HepG2 (cell line): ENCODE results near the gene SLC4A7. TPM values are rescaled to one million over a fixed set of nuclear protein-coding genes. Genes with fewer than 3 reads are reported as not detected.

Experiments used
- ATAC-seq: fragments of 200-7000 bp; cut with Tn5 transposase; 3 replicates; pipeline ENCODE4 v1.9.1; 2020; ENCODE audit warnings: mild to moderate bottlenecking, moderate library complexity
- BruUV-seq: library from RNA; stranded (reverse); fragments of 400-500 nt; replicated peaks from 2 replicates; lab custom pipeline; 2021; lab: Mats Ljungman, UMichigan
- CTCF ChIA-PET: fragments of 300-600 bp; formaldehyde crosslinking; extraction: SDS; loops from one replicate; lab custom pipeline; 2021; ENCODE audit warnings: low total read pairs, inconsistent platforms, low intra/inter-chr PET ratio; lab: Yijun Ruan, JAX
- POLR2A ChIA-PET: fragments of 350-600 bp; sonication (Branson Sonifier 250); formaldehyde crosslinking; loops from one replicate; lab custom pipeline; 2020; ENCODE audit warnings: antibody characterized with exemption, inconsistent platforms; lab: Yijun Ruan, JAX
- DNase-seq: peaks from one replicate; pipeline ENCODE4 v3.0.0-alpha.2; 2015; ENCODE audit warnings: low spot score
- FAIRE-seq: peaks from 3 replicates; lab custom pipeline; 2011; peaks lifted over from hg19 to GRCh38; lab: Jason Lieb, UNC
- H2AFZ ChIP-seq: one replicate; pipeline ENCODE4 v1.6.1; 2011; ENCODE audit warnings: low read length, inconsistent platforms
- H3K27ac ChIP-seq: fragments of 300-600 bp; 3 replicates; pipeline ENCODE4 v1.8.0; 2011; ENCODE audit warnings: mixed run types, mild to moderate bottlenecking, mixed read lengths, low read length, inconsistent platforms; ENCODE audit not compliant: insufficient read depth; ENCODE audit errors: extremely low read length
- H3K27me3 ChIP-seq, 2 experiments: fragments of 200-600 bp in 1 of 2; 2 replicates in 1 of 2; 3 replicates in 1 of 2; pipeline versions ENCODE4 v1.6.0 to v1.8.0; 2011; ENCODE audit warnings: low read length in 2 of 2, mild to moderate bottlenecking in 2 of 2, moderate library complexity in 2 of 2, inconsistent platforms in 1 of 2; ENCODE audit not compliant: insufficient read depth in 2 of 2, control insufficient read depth in 1 of 2
- H3K36me3 ChIP-seq, 2 experiments: fragments of 200-600 bp in 1 of 2; replicated peaks in 1 of 2; 2 replicates in 1 of 2; 3 replicates in 1 of 2; pipeline versions ENCODE4 v1.5.1 to v1.8.0; 2011; ENCODE audit warnings: low read length in 2 of 2, inconsistent platforms in 1 of 2; ENCODE audit not compliant: insufficient read depth in 2 of 2, control insufficient read depth in 1 of 2
- H3K4me1 ChIP-seq: 2 replicates; pipeline ENCODE4 v1.5.1; 2012; ENCODE audit warnings: low read length, inconsistent platforms; ENCODE audit not compliant: insufficient read depth
- H3K4me2 ChIP-seq: 2 replicates; pipeline ENCODE4 v1.6.0; 2011; ENCODE audit warnings: low read depth, low read length, inconsistent platforms
- H3K4me3 ChIP-seq, 3 experiments: fragments of 200-600 bp in 1 of 3; sonication (generic), shearing (Covaris generic) in 1 of 3; replicated peaks in 1 of 3; 2 replicates each; pipeline ENCODE4 v1.5.1; 2011 to 2016; ENCODE audit warnings: low read length in 3 of 3, inconsistent platforms in 2 of 3, low read depth in 2 of 3, mild to moderate bottlenecking in 2 of 3, control low read depth in 1 of 3, mixed read lengths in 1 of 3; ENCODE audit not compliant: insufficient read depth in 1 of 3
- H3K79me2 ChIP-seq: one replicate; pipeline ENCODE4 v1.6.1; 2011; ENCODE audit warnings: low read length, inconsistent platforms; ENCODE audit not compliant: insufficient read depth
- H3K9ac ChIP-seq: 2 replicates; pipeline ENCODE4 v1.6.0; 2011; ENCODE audit warnings: mild to moderate bottlenecking, low read depth, low read length, inconsistent platforms; ENCODE audit not compliant: insufficient read depth
- H3K9me3 ChIP-seq: 2 replicates; pipeline ENCODE4 v1.5.1; 2012; ENCODE audit warnings: mild to moderate bottlenecking, low read length
- H4K20me1 ChIP-seq: 2 replicates; pipeline ENCODE4 v1.6.0; 2011; ENCODE audit warnings: inconsistent platforms, mild to moderate bottlenecking, low read length, moderate library complexity; ENCODE audit not compliant: insufficient read depth
- AHDC1 ChIP-seq: sonication (generic); formaldehyde crosslinking; IDR thresholded peaks from 2 replicates; pipeline ENCODE4 v1.5.1; 2020; ENCODE audit warnings: mild to moderate bottlenecking, missing genetic modification reagents, borderline replicate concordance
- ZNF207 ChIP-seq: fragments of 450-650 bp; IDR thresholded peaks from 2 replicates; pipeline ENCODE4 v1.6.1; 2016; ENCODE audit warnings: antibody characterized with exemption, borderline replicate concordance
- ZNF260 ChIP-seq: sonication (generic); formaldehyde crosslinking; IDR thresholded peaks from 2 replicates; pipeline ENCODE4 v1.4.0; 2020; ENCODE audit warnings: missing genetic modification reagents, low read depth, mild to moderate bottlenecking, borderline replicate concordance
- ZNF280B ChIP-seq: sonication (generic); formaldehyde crosslinking; IDR thresholded peaks from 2 replicates; pipeline ENCODE4 v1.5.0; 2020; ENCODE audit warnings: missing genetic modification reagents, mild to moderate bottlenecking, borderline replicate concordance
- ZNF333 ChIP-seq: sonication (generic); formaldehyde crosslinking; IDR thresholded peaks from 2 replicates; pipeline ENCODE4 v1.4.0; 2020; ENCODE audit warnings: mild to moderate bottlenecking, missing genetic modification reagents, borderline replicate concordance
- ZNF577 ChIP-seq: sonication (generic); formaldehyde crosslinking; IDR thresholded peaks from 2 replicates; pipeline ENCODE4 v1.4.0; 2020; ENCODE audit warnings: mild to moderate bottlenecking, low read depth, missing genetic modification reagents, borderline replicate concordance
- in situ Hi-C: cut with HindIII; loops from 2 replicates; pipeline ENCODE4 v1.10.0; 2017; ENCODE audit warnings: low pct_unique_long_range_greater_than_20kb; ENCODE audit not compliant: extremely low pct_ligation_motif_present
- intact Hi-C: fragments of 100-400 bp; cut with micrococcal nuclease; formaldehyde crosslinking; loops from one replicate; pipeline ENCODE4 v1.10.0; 2022; ENCODE audit not compliant: unreplicated experiment
- polyA plus RNA-seq, 8 experiments: library from polyadenylated mRNA; depleted of rRNA in 3 of 8; stranded (reverse) in 7 of 8; unstranded in 1 of 8; fragments of >200 nt; fragmentation: Illumina TruSeq in 4 of 8; extraction: Trizol in 4 of 8; gene quantifications; 2 replicates each; pipeline versions ENCODE4 v1.2.1 to v1.2.3, GENCODE V29; 2011 to 2016; ENCODE audit warnings: low read depth in 4 of 8, missing spikeins in 1 of 8, mixed read lengths in 1 of 8; ENCODE audit not compliant: insufficient read depth in 1 of 8
- total RNA-seq, 5 experiments: library from RNA; depleted of rRNA; stranded (reverse); fragments of >200 nt; fragmentation: Illumina TruSeq; extraction: Trizol; gene quantifications; 2 replicates each; pipeline ENCODE4 v1.2.3, GENCODE V29; 2016; ENCODE audit warnings: low read depth in 1 of 5

SLC4A7 gene
- total and polyA plus RNA-seq, 2 of the 13 experiments (the other 11 are each of a cell fraction or from before 2014, with no cell fraction given) = 16.4 to 43.8 TPM

GRCh38 chr3:27335571-27335970 lies 148.6 kb downstream of the SLC4A7 start (continued):
- TF ChIP-seq AHDC1 (CRISPR knock-in tag) (peak; percentile 22; the same call in 1 of the 2 replicates), ZNF577 (no peak)

- intact Hi-C loops (no loop called here), in situ Hi-C loops (no loop called here)
- TF ChIP-seq ZNF280B (CRISPR knock-in tag) (no peak), ZNF260 (CRISPR knock-in tag) (no peak), ZNF207 (no peak), ZNF333 (CRISPR knock-in tag) (no peak)
- Histone ChIP-seq H3K4me3 (no peak overlapping the region), H3K9me3 (no peaks in the 10 kb centered on the region; the same call in 1 of the 2 replicates), H3K4me1 (peaks cover 20% of the 10 kb centered on the region), H3K36me3 (peaks cover 0 to 2% of the 10 kb centered on the region in 2 experiments; a peak in 3 of 5 replicates), H2AFZ (no peak overlapping the region), H4K20me1 (no peaks in the 10 kb centered on the region), H3K4me2 (no peak overlapping the region), H3K79me2 (no peaks in the 10 kb centered on the region), H3K27me3 (no peaks in the 10 kb centered on the region), H3K27ac (no peak overlapping the region), H3K9ac (no peak overlapping the region)
- BruUV-seq = no TSS peak
- no peak for FAIRE-seq
- ChIA-PET CTCF (no interaction called here), POLR2A (no interaction called here)
- DNase-seq = no peak
- no peak for ATAC-seq
Measured at GRCh38 chr3:27333843-27334242, 150.3 kb downstream of the SLC4A7 start.
